B cell (primary cell): ENCODE data around the gene TMBIM1. TPM values are rescaled to one million over a fixed set of nuclear protein-coding genes. Genes with fewer than 3 reads are reported as not detected.

Source experiments
- ATAC-seq: fragments of 200-7000 bp; cut with Tn5 transposase; one replicate; pipeline ENCODE4 v1.10.0; 2021; ENCODE audit warnings: low read depth, mild to moderate bottlenecking, moderate number of reproducible peaks, moderate library complexity
- CTCF ChIA-PET: fragments of 350-600 bp; sonication (Branson Sonifier 250); formaldehyde crosslinking; loops from one replicate; lab custom pipeline; 2021; ENCODE audit warnings: antibody characterized with exemption, inconsistent platforms; lab: Charles Lee
- POLR2A ChIA-PET: fragments of 350-600 bp; sonication (Branson Sonifier 250); formaldehyde crosslinking; loops from one replicate; lab custom pipeline; 2021; ENCODE audit warnings: antibody characterized with exemption; lab: Charles Lee
- DNase-seq: peaks from one replicate; pipeline ENCODE4 v3.0.0; 2013
- H2AFZ ChIP-seq: 2 replicates; pipeline ENCODE4 v1.6.1; 2012; ENCODE audit warnings: mild to moderate bottlenecking, low read depth, low read length; ENCODE audit not compliant: insufficient read depth, poor library complexity, severe bottlenecking
- H3K27ac ChIP-seq, 2 donors: 1 replicate in 1 of 2; 2 replicates in 1 of 2; pipeline ENCODE4 v1.5.1; 2012 to 2013; ENCODE audit warnings: low read length in 2 of 2, mild to moderate bottlenecking in 2 of 2, moderate library complexity in 1 of 2
- H3K27me3 ChIP-seq, 4 experiments: fragments of 200-600 bp in 1 of 4; sonication (generic) in 1 of 4; replicated peaks in 1 of 4; 1 replicate in 2 of 4; 2 replicates in 2 of 4; pipeline versions ENCODE4 v1.6.1 to v1.7.0; 2013 to 2016; ENCODE audit warnings: low read length in 3 of 4, mild to moderate bottlenecking in 2 of 4, mixed read lengths in 1 of 4, moderate library complexity in 1 of 4; ENCODE audit not compliant: insufficient read depth in 4 of 4, control insufficient read depth in 3 of 4; ENCODE audit errors: control extremely low read depth in 1 of 4
- H3K36me3 ChIP-seq, 2 experiments: replicated peaks in 1 of 2; 1 replicate in 1 of 2; 2 replicates in 1 of 2; pipeline versions ENCODE4 v1.6.1 to v1.7.1; 2013; ENCODE audit warnings: low read length in 1 of 2; ENCODE audit not compliant: insufficient read depth in 2 of 2, control insufficient read depth in 1 of 2; ENCODE audit errors: control extremely low read depth in 1 of 2, extremely low read depth in 1 of 2
- H3K4me1 ChIP-seq, 2 donors: fragments of 200-600 bp in 1 of 2; sonication (generic) in 1 of 2; 1 replicate in 1 of 2; 2 replicates in 1 of 2; pipeline versions ENCODE4 v1.5.1 to v1.6.1; 2013 to 2017; ENCODE audit warnings: low read length in 2 of 2; ENCODE audit not compliant: control insufficient read depth in 2 of 2, insufficient read depth in 2 of 2
- H3K4me2 ChIP-seq: replicated peaks from 2 replicates; pipeline ENCODE3; 2012; ENCODE audit warnings: mild to moderate bottlenecking, low read depth, low read length; ENCODE audit not compliant: poor library complexity, severe bottlenecking
- H3K4me3 ChIP-seq, 5 experiments: fragments of 200-600 bp in 1 of 5; sonication (generic) in 1 of 5; 1 replicate in 3 of 5; 2 replicates in 2 of 5; pipeline versions ENCODE4 v1.5.1 to v1.7.0; 2011 to 2016; ENCODE audit warnings: low read length in 4 of 5, mild to moderate bottlenecking in 4 of 5, low read depth in 2 of 5, control low read depth in 1 of 5, moderate library complexity in 1 of 5; ENCODE audit not compliant: insufficient read depth in 1 of 5; ENCODE audit errors: control extremely low read depth in 1 of 5, extremely low read depth in 1 of 5
- H3K79me2 ChIP-seq: fragments of 200-600 bp; sonication (generic); one replicate; pipeline ENCODE4 v1.6.0; 2016; ENCODE audit warnings: low read length; ENCODE audit not compliant: control insufficient read depth, insufficient read depth
- H3K9ac ChIP-seq: fragments of 200-600 bp; sonication (generic); 2 replicates; pipeline ENCODE4 v1.6.1; 2017; ENCODE audit warnings: mild to moderate bottlenecking, low read length, moderate library complexity
- H3K9me3 ChIP-seq, 3 donors: one replicate each; pipeline versions ENCODE4 v1.6.1 to v1.7.1; 2013; ENCODE audit warnings: low read length in 2 of 3; ENCODE audit not compliant: control insufficient read depth in 2 of 3, insufficient read depth in 1 of 3; ENCODE audit errors: control extremely low read depth in 1 of 3
- H4K20me1 ChIP-seq: 2 replicates; pipeline ENCODE4 v1.6.0; 2012; ENCODE audit warnings: mild to moderate bottlenecking, low read length; ENCODE audit not compliant: insufficient read depth, control insufficient read depth, poor library complexity, severe bottlenecking
- H3K27ac Mint-ChIP-seq: one replicate; pipeline ENCODE4 v1.8.0; 2021; ENCODE audit warnings: mixed read lengths
- H3K27me3 Mint-ChIP-seq: one replicate; pipeline ENCODE4 v1.8.0; 2021; ENCODE audit warnings: mixed read lengths
- H3K4me1 Mint-ChIP-seq: one replicate; pipeline ENCODE4 v1.8.0; 2021; ENCODE audit warnings: mixed read lengths
- H3K4me3 Mint-ChIP-seq: one replicate; pipeline ENCODE4 v1.8.0; 2021; ENCODE audit warnings: mixed read lengths
- H3K9me3 Mint-ChIP-seq: one replicate; pipeline ENCODE4 v1.8.0; 2022; ENCODE audit warnings: mixed read lengths; ENCODE audit not compliant: insufficient read depth
- CTCF ChIP-seq: fragments of 200-600 bp; IDR thresholded peaks from one replicate; pipeline ENCODE4 v1.8.0; 2022; ENCODE audit warnings: antibody characterized with exemption, mild to moderate bottlenecking
- EZH2 ChIP-seq: IDR thresholded peaks from 2 replicates; pipeline ENCODE4 v1.6.1; 2012; ENCODE audit warnings: borderline replicate concordance, low read depth, mild to moderate bottlenecking, moderate library complexity, low read length; ENCODE audit not compliant: insufficient read depth, poor library complexity, severe bottlenecking
- WGBS: methylation state at CpG from one replicate; pipeline ENCODE4 v1.1.5; 2013; ENCODE audit warnings: missing lambda C conversion rate; ENCODE audit not compliant: insufficient coverage; 5-methylcytosine and 5-hydroxymethylcytosine counted together
- intact Hi-C: fragments of 100-400 bp; cut with micrococcal nuclease; formaldehyde crosslinking; loops from one replicate; pipeline ENCODE4 v1.10.0; 2022
- polyA plus RNA-seq: library from polyadenylated mRNA; depleted of rRNA; stranded (reverse); fragments of >200 nt; gene quantifications from 2 replicates; pipeline ENCODE4 v1.2.3, GENCODE V29; 2012
- total RNA-seq, 2 donors: library from RNA; stranded (reverse); fragments of 120-200 nt in 1 of 2; gene quantifications; 1 replicate in 1 of 2; 2 replicates in 1 of 2; pipeline versions ENCODE4 v1.2.3 to v1.2.4, GENCODE V29; 2013 to 2022

Gene TMBIM1
- total and polyA plus RNA-seq, 2 donors (not counting 1 experiment from before 2014, with no cell fraction given) = 68.7 to 137 TPM

- ChIA-PET POLR2A (interaction anchor here (1.9 to 3.3 kb wide), 3 partner anchors 10 to 15 kb away, joined by 6 to 36 read pairs (median 25); partner anchors contain the start of genes AAMP and PNKD), CTCF (interaction anchor here (0.6 to 15.5 kb wide), 7 partner anchors 13 to 322 kb away, joined by 3 to 331 read pairs (median 4); partner anchors contain the start of genes AAMP, CATIP, PLCD4 and PNKD)
- peaks cover 78% of the 10 kb centered on the region for H3K4me1 Mint-ChIP-seq
- Histone ChIP-seq H3K9me3 (no peaks in the 10 kb centered on the region), H3K9ac (peak overlapping the region; percentile 69), H2AFZ (no peak overlapping the region), H3K36me3 (peaks cover 0 to 37% of the 10 kb centered on the region in 2 experiments), H3K4me2 (peak overlapping the region; percentile 92), H3K27me3 (no peaks in the 10 kb centered on the region), H3K4me1 (peaks cover 69 to 86% of the 10 kb centered on the region in 2 donors), H3K4me3 (peak overlapping the region in 3 of 5 experiments; percentile 54 to 64 (median 64)), H4K20me1 (peaks cover 31% of the 10 kb centered on the region), H3K27ac (peak overlapping the region; percentile 97 to 99), H3K79me2 (peaks cover 98% of the 10 kb centered on the region)
- ATAC-seq (no peak), DNase-seq (no peak)
- 61% methylated on average over 6 of the region's 6 CpGs for WGBS
- TF ChIP-seq EZH2 = no peak
- no peak for TF ChIP-seq CTCF
- no peaks in the 10 kb centered on the region for H3K27me3 Mint-ChIP-seq
- peak overlapping the region; percentile 86 for H3K4me3 Mint-ChIP-seq
- intact Hi-C loops = no loop called here
- H3K27ac Mint-ChIP-seq = peak overlapping the region; percentile 96
- no peaks in the 10 kb centered on the region for H3K9me3 Mint-ChIP-seq
These were observed 6.7 kb downstream of the TMBIM1 start for GRCh38 chr2:218285604-218286003.

- Histone ChIP-seq H3K79me2 (peaks cover 98% of the 10 kb centered on the region), H3K36me3 (peaks cover 0 to 51% of the 10 kb centered on the region in 2 experiments), H3K9me3 (no peaks in the 10 kb centered on the region), H3K4me1 (peaks cover 58 to 73% of the 10 kb centered on the region in 2 donors), H2AFZ (no peak overlapping the region), H3K27me3 (no peaks in the 10 kb centered on the region), H3K27ac (peak overlapping the region; percentile 6 to 99), H3K4me3 (no peak overlapping the region), H4K20me1 (peaks cover 45% of the 10 kb centered on the region), H3K4me2 (peak overlapping the region; percentile 49), H3K9ac (no peak overlapping the region)
- ATAC-seq (peak; percentile 21), DNase-seq (no peak)
- H3K27me3 Mint-ChIP-seq = no peaks in the 10 kb centered on the region
- POLR2A ChIA-PET = interaction anchor here (0.6 kb wide), 1 partner anchor 18 kb away, joined by 3 read pairs; no protein-coding TSS in a partner anchor
- intact Hi-C loops = no loop called here
- TF ChIP-seq CTCF (no peak), EZH2 (no peak)
- CTCF ChIA-PET = interaction anchor here (0.7 to 15.5 kb wide), 6 partner anchors 9 to 112 kb away, joined by 3 to 331 read pairs (median 4); partner anchors contain the start of genes AAMP, CATIP and PNKD
- peak overlapping the region; percentile 71 for H3K4me3 Mint-ChIP-seq
- H3K4me1 Mint-ChIP-seq = peaks cover 70% of the 10 kb centered on the region
- H3K9me3 Mint-ChIP-seq = no peaks in the 10 kb centered on the region
- peak overlapping the region; percentile 77 for H3K27ac Mint-ChIP-seq
- 79% methylated on average over 15 of the region's 16 CpGs for WGBS
These were observed 8.0 kb downstream of the TMBIM1 start for GRCh38 chr2:218284106-218284811.
